PC-3 (cell line): ENCODE data around the gene TAS2R39. TPM values are rescaled to one million over a fixed set of nuclear protein-coding genes. Genes with fewer than 3 reads are reported as not detected.

Experiments used
- ATAC-seq: fragments of 200-7000 bp; cut with Tn5 transposase; 2 replicates; pipeline ENCODE4 v1.9.1; 2020; ENCODE audit warnings: mild to moderate bottlenecking, moderate library complexity
- BruUV-seq: library from RNA; stranded (reverse); fragments of 400-500 nt; replicated peaks from 2 replicates; lab custom pipeline; 2021; lab: Mats Ljungman, UMichigan
- CTCF ChIA-PET: fragments of 300-600 bp; sonication (Branson Sonifier 250); formaldehyde crosslinking; loops from one replicate; lab custom pipeline; 2022; ENCODE audit warnings: antibody characterized with exemption; lab: Charles Lee
- POLR2A ChIA-PET: fragments of 300-600 bp; sonication (Branson Sonifier 250); formaldehyde crosslinking; loops from one replicate; lab custom pipeline; 2022; ENCODE audit warnings: antibody characterized with exemption; ENCODE audit not compliant: unreplicated experiment; lab: Charles Lee
- DNase-seq: peaks from one replicate; pipeline ENCODE4 v3.0.0-alpha.2; 2015
- H2AFZ ChIP-seq: fragments of 300-600 bp; sonication (generic); 2 replicates; pipeline ENCODE4 v1.6.0; 2016; ENCODE audit warnings: antibody characterized with exemption, low read length
- H3F3A ChIP-seq: fragments of 300-600 bp; sonication (generic); one replicate; pipeline ENCODE4 v1.6.0; 2017; ENCODE audit warnings: antibody characterized with exemption, low read length, control low read depth, mild to moderate bottlenecking; ENCODE audit not compliant: unreplicated experiment
- H3K27ac ChIP-seq: fragments of 300-600 bp; sonication (generic); 2 replicates; pipeline ENCODE4 v1.5.1; 2016; ENCODE audit warnings: mild to moderate bottlenecking, low read length
- H3K27me3 ChIP-seq: fragments of 300-600 bp; sonication (generic); 2 replicates; pipeline ENCODE4 v1.6.1; 2016; ENCODE audit warnings: low read length, mixed read lengths
- H3K36me3 ChIP-seq: fragments of 300-600 bp; sonication (generic); 2 replicates; pipeline ENCODE4 v1.6.1; 2016; ENCODE audit warnings: low read depth, mixed run types, low read length, mixed read lengths
- H3K4me1 ChIP-seq: fragments of 300-600 bp; sonication (generic); 2 replicates; pipeline ENCODE4 v1.5.1; 2016; ENCODE audit warnings: low read length; ENCODE audit not compliant: insufficient read depth
- H3K4me2 ChIP-seq: fragments of 300-600 bp; sonication (generic); 2 replicates; pipeline ENCODE4 v1.6.0; 2016; ENCODE audit warnings: low read length
- H3K4me3 ChIP-seq: fragments of 300-600 bp; sonication (generic); 2 replicates; pipeline ENCODE4 v1.5.1; 2016; ENCODE audit warnings: mild to moderate bottlenecking, low read length, mixed read lengths
- H3K79me2 ChIP-seq: fragments of 300-600 bp; sonication (generic); 2 replicates; pipeline ENCODE4 v1.6.1; 2017; ENCODE audit warnings: low read length, mixed read lengths
- H3K9ac ChIP-seq: fragments of 300-600 bp; sonication (generic); 2 replicates; pipeline ENCODE4 v1.6.0; 2016; ENCODE audit warnings: mild to moderate bottlenecking, low read length
- H3K9me2 ChIP-seq: fragments of 300-600 bp; sonication (generic); replicated peaks from 2 replicates; pipeline ENCODE4 v1.6.1; 2016; ENCODE audit warnings: mixed run types, low read length, mixed read lengths
- H3K9me3 ChIP-seq: fragments of 300-600 bp; sonication (generic); 2 replicates; pipeline ENCODE4 v1.6.1; 2016; ENCODE audit warnings: low read length, mixed read lengths
- H4K20me1 ChIP-seq: fragments of 300-600 bp; sonication (generic); 2 replicates; pipeline ENCODE4 v1.6.1; 2016; ENCODE audit warnings: low read length, mixed read lengths
- EZH2 ChIP-seq: fragments of 300-600 bp; sonication (generic); IDR thresholded peaks from one replicate; pipeline ENCODE4 v1.6.1; 2017; ENCODE audit warnings: antibody characterized with exemption, mild to moderate bottlenecking, low read length; ENCODE audit not compliant: unreplicated experiment
- EZH2phosphoT487 ChIP-seq: fragments of 300-600 bp; sonication (generic); IDR thresholded peaks from 2 replicates; pipeline ENCODE4 v1.6.1; 2018; ENCODE audit warnings: mild to moderate bottlenecking, antibody characterized with exemption, low read length, borderline replicate concordance
- intact Hi-C: fragments of 100-400 bp; cut with micrococcal nuclease; formaldehyde crosslinking; loops from 2 replicates; pipeline ENCODE4 v1.9.0; 2023
- total RNA-seq: library from RNA; depleted of rRNA; stranded (reverse); fragments of >200 nt; gene quantifications from 2 replicates; pipeline ENCODE4 v1.2.3, GENCODE V29; 2014
- TF ChIP-seq, protein P1 (sequence below): fragments of 300-600 bp; sonication (generic); conservative IDR thresholded peaks from 2 replicates; pipeline ENCODE4 v1.5.1; 2017; ENCODE audit warnings: antibody characterized with exemption, low read depth, mild to moderate bottlenecking, low read length

The TAS2R39 gene
- total RNA-seq, 1 experiment from 2014 or later, result not detected

DNA sequence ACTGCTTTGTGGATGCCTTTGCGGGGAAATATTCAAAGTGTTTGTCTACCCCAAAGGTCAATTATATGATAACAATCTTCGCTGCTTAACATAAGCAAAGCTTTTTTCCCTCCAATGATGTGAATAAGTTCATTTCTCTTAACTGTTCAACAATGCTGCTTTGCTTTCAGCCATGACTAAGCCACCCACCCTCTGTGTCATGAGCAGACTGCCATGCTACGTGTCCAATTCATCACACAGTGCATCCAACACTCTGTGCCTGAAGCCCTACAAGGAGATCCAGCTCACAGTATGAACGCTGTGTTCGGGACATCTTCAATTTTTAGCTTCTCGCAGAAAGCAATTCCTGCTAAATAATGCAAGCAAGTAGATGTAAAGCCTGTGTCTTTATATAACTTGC is 32.9 kb downstream of the TAS2R39 start:
- peaks cover 2% of the 10 kb centered on the region; the same call in 1 of the 2 replicates for H3K36me3 ChIP-seq
- ATAC-seq (peak; percentile 68), DNase-seq (peak; percentile 40)
- H3K4me2 ChIP-seq, result no peak overlapping the region
- intact Hi-C loops, result loop anchor here (10.0 kb wide), 2 partner anchors 581 to 611 kb away; no protein-coding TSS in a partner anchor
- CTCF ChIA-PET, result interaction anchor here (0.6 to 1.9 kb wide), 3 partner anchors 24 to 602 kb away, joined by 3 to 14 read pairs (median 4); no protein-coding TSS in a partner anchor
- H3K9me2 ChIP-seq, result no peaks in the 10 kb centered on the region
- BruUV-seq, result no TSS peak
- no peaks in the 10 kb centered on the region for H4K20me1 ChIP-seq
- POLR2A ChIA-PET, result no interaction called here
- H3K9me3 ChIP-seq, result no peaks in the 10 kb centered on the region
- no peaks in the 10 kb centered on the region for H3F3A ChIP-seq
- H2AFZ ChIP-seq, result no peak overlapping the region
- no peak overlapping the region for H3K27ac ChIP-seq
- no peaks in the 10 kb centered on the region for H3K4me1 ChIP-seq
- H3K4me3 ChIP-seq, result no peak overlapping the region
- H3K27me3 ChIP-seq, result peaks cover 12% of the 10 kb centered on the region; the same call in 1 of the 2 replicates
- H3K79me2 ChIP-seq, result no peaks in the 10 kb centered on the region
- TF ChIP-seq EZH2phosphoT487, result no peak
- TF ChIP-seq, protein P1, sequence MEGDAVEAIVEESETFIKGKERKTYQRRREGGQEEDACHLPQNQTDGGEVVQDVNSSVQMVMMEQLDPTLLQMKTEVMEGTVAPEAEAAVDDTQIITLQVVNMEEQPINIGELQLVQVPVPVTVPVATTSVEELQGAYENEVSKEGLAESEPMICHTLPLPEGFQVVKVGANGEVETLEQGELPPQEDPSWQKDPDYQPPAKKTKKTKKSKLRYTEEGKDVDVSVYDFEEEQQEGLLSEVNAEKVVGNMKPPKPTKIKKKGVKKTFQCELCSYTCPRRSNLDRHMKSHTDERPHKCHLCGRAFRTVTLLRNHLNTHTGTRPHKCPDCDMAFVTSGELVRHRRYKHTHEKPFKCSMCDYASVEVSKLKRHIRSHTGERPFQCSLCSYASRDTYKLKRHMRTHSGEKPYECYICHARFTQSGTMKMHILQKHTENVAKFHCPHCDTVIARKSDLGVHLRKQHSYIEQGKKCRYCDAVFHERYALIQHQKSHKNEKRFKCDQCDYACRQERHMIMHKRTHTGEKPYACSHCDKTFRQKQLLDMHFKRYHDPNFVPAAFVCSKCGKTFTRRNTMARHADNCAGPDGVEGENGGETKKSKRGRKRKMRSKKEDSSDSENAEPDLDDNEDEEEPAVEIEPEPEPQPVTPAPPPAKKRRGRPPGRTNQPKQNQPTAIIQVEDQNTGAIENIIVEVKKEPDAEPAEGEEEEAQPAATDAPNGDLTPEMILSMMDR, result no peak
- TF ChIP-seq EZH2, result no peak
- H3K9ac ChIP-seq, result no peak overlapping the region

DNA sequence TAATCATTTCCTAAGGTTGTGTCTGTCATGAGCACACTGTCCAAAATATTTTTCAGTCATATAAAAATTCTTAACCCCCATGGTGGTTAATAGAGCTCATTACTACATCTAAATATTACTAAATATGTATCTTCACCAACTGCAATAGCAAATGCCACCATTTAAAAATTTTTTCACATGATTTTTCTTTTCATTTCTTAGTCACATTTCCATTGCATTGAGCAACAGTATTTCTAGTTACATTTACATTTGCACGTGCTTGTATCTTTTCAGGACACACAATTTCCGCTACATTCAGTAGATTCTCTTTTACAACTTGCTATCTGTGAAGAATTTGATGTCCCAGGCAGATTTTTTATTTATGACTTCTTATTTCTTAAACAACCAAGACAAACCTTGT is 33.5 kb downstream of the TAS2R39 start:
- no peaks in the 10 kb centered on the region for H3K4me1 ChIP-seq
- ChIA-PET CTCF (interaction anchor here (0.9 to 1.9 kb wide), 2 partner anchors 23 to 28 kb away, joined by 4 to 14 read pairs; no protein-coding TSS in a partner anchor), POLR2A (no interaction called here)
- no peak for ATAC-seq
- H3K79me2 ChIP-seq, result no peaks in the 10 kb centered on the region
- DNase-seq, result no peak
- intact Hi-C loops, result loop anchor here (10.0 kb wide), 2 partner anchors 582 to 612 kb away; no protein-coding TSS in a partner anchor
- H3K9me3 ChIP-seq, result no peaks in the 10 kb centered on the region
- peaks cover 2% of the 10 kb centered on the region; the same call in 1 of the 2 replicates for H3K36me3 ChIP-seq
- peaks cover 12% of the 10 kb centered on the region; the same call in 1 of the 2 replicates for H3K27me3 ChIP-seq
- H2AFZ ChIP-seq, result no peak overlapping the region
- H3K4me2 ChIP-seq, result no peak overlapping the region
- no peak overlapping the region for H3K27ac ChIP-seq
- no TSS peak for BruUV-seq
- H3K9ac ChIP-seq, result no peak overlapping the region
- H3K4me3 ChIP-seq, result no peak overlapping the region
- H3K9me2 ChIP-seq, result no peaks in the 10 kb centered on the region
- no peaks in the 10 kb centered on the region for H4K20me1 ChIP-seq
- no peaks in the 10 kb centered on the region for H3F3A ChIP-seq
- TF ChIP-seq, protein P1, result no peak
- TF ChIP-seq EZH2phosphoT487 (no peak), EZH2 (no peak)

DNA sequence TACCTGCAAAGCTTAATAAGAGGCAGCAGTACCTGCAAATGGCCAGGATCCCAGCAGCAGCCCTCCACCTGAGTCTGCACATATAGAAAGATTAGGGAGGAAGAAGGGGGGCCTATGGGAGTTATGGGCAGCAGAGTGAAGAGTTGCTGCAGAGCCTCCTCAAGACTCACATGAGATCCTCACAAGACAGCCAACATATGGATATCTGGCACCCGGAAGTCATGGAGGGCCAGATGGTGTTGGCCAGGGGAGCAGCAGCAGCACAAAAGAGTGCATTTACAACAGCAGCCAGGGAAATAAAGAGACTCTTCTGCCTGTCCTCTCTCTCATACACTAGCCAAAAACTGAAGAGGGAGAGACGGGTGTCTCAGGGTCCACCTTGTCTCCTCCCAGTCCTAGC is 34.6 kb downstream of the TAS2R39 start:
- H3K36me3 ChIP-seq, result peaks cover 2% of the 10 kb centered on the region; the same call in 1 of the 2 replicates
- no peak overlapping the region for H3K4me3 ChIP-seq
- H3K27me3 ChIP-seq, result peaks cover 12% of the 10 kb centered on the region; the same call in 1 of the 2 replicates
- no peaks in the 10 kb centered on the region for H3K4me1 ChIP-seq
- no peaks in the 10 kb centered on the region for H4K20me1 ChIP-seq
- no peaks in the 10 kb centered on the region for H3K9me3 ChIP-seq
- no peaks in the 10 kb centered on the region for H3K9me2 ChIP-seq
- no peak overlapping the region for H3K9ac ChIP-seq
- DNase-seq (no peak), ATAC-seq (no peak)
- BruUV-seq, result no TSS peak
- no peaks in the 10 kb centered on the region for H3F3A ChIP-seq
- intact Hi-C loops, result loop anchor here (10.0 kb wide), 2 partner anchors 583 to 613 kb away; no protein-coding TSS in a partner anchor
- CTCF ChIA-PET, result interaction anchor here (0.6 kb wide), 1 partner anchor 585 kb away, joined by 3 read pairs; no protein-coding TSS in a partner anchor
- POLR2A ChIA-PET, result no interaction called here
- no peak overlapping the region for H3K4me2 ChIP-seq
- TF ChIP-seq EZH2 (no peak), EZH2phosphoT487 (no peak)
- TF ChIP-seq, protein P1, result no peak
- H3K27ac ChIP-seq, result no peak overlapping the region
- H3K79me2 ChIP-seq, result no peaks in the 10 kb centered on the region
- no peak overlapping the region for H2AFZ ChIP-seq
